Breast epithelium (tissue), 3 donors: ENCODE data around the gene FRS3.

Experiments
- CTCF ChIP-seq, 3 donors: fragments of 450-650 bp; IDR thresholded peaks; one replicate each; pipeline ENCODE4 v1.5.1; 2016 to 2017; ENCODE audit warnings: antibody characterized with exemption in 3 of 3, mild to moderate bottlenecking in 3 of 3, moderate library complexity in 3 of 3
- POLR2A ChIP-seq: fragments of 450-650 bp; IDR thresholded peaks from one replicate; pipeline ENCODE4 v1.6.1; 2016; ENCODE audit warnings: antibody characterized with exemption, mild to moderate bottlenecking, moderate library complexity
- POLR2AphosphoS5 ChIP-seq, 3 donors: sonication (generic); formaldehyde crosslinking; IDR thresholded peaks; one replicate each; pipeline ENCODE4 v1.6.1; 2017; ENCODE audit warnings: antibody characterized with exemption in 3 of 3

DNA sequence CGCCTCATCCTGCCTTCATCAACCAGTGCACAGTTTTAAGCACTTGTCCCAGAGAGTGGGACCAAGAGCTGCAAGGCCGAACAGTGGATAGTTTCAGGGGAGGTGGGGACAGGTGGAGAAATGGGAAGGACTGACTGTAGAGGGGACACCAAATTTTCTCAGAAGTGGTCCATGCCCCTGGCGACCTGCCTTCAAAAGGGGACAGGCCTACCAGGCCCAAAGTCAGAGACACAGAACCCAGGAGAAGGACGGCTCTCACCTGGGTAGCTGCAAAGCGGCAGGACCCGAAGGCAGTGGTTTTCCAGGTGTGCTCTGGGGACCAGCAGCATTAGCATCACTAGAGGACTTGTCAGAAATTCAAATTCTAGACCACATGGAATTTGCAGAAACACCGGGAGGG is 50.1 kb downstream of the FRS3 start:
- TF ChIP-seq POLR2A, result no peak
- no peak for TF ChIP-seq CTCF (IDR thresholded peaks at IDR 0.05)
- TF ChIP-seq POLR2AphosphoS5 (IDR thresholded peaks at IDR 0.05), result no peak
